Smooth muscle cell (in vitro differentiated cells): Measurements from ENCODE around the gene SETD3. TPM values are rescaled to one million over a fixed set of nuclear protein-coding genes. Genes with fewer than 3 reads are reported as not detected.

ENCODE experiments used
- DNase-seq: peaks from one replicate; lab custom pipeline; 2025; ENCODE audit not compliant: unreplicated experiment; lab: John Stamatoyannopoulos, UW
- H2AFZ ChIP-seq: fragments of 200-600 bp; sonication (generic); 2 replicates; pipeline ENCODE4 v1.6.0; 2016; ENCODE audit warnings: antibody characterized with exemption, low read depth, mild to moderate bottlenecking
- H3F3A ChIP-seq: fragments of 200-600 bp; sonication (generic); 2 replicates; pipeline ENCODE4 v1.6.0; 2017; ENCODE audit warnings: antibody characterized with exemption, low read depth
- H3K27ac ChIP-seq: fragments of 200-600 bp; sonication (generic); 2 replicates; pipeline ENCODE4 v1.5.1; 2016; ENCODE audit warnings: low read depth, mild to moderate bottlenecking
- H3K27me3 ChIP-seq: fragments of 200-600 bp; sonication (generic); 2 replicates; pipeline ENCODE4 v1.6.1; 2016; ENCODE audit warnings: low read depth, mild to moderate bottlenecking
- H3K36me3 ChIP-seq: fragments of 200-600 bp; sonication (generic); 2 replicates; pipeline ENCODE4 v1.5.1; 2016; ENCODE audit warnings: low read depth
- H3K4me1 ChIP-seq: fragments of 200-600 bp; sonication (generic); 2 replicates; pipeline ENCODE4 v1.5.1; 2016; ENCODE audit warnings: low read depth
- H3K4me2 ChIP-seq: fragments of 200-600 bp; sonication (generic); 2 replicates; pipeline ENCODE4 v1.6.0; 2016; ENCODE audit warnings: mild to moderate bottlenecking
- H3K4me3 ChIP-seq: fragments of 200-600 bp; sonication (generic); 2 replicates; pipeline ENCODE4 v1.5.1; 2016; ENCODE audit warnings: mild to moderate bottlenecking
- H3K79me2 ChIP-seq: fragments of 200-600 bp; sonication (generic); 2 replicates; pipeline ENCODE4 v1.6.0; 2016; ENCODE audit warnings: low read depth, mild to moderate bottlenecking
- H3K9ac ChIP-seq: fragments of 200-600 bp; sonication (generic); 2 replicates; pipeline ENCODE4 v1.6.0; 2016; ENCODE audit warnings: low read depth
- H3K9me3 ChIP-seq: fragments of 200-600 bp; sonication (generic); replicated peaks from 2 replicates; pipeline ENCODE4 v1.5.1; 2016; ENCODE audit warnings: low read depth
- H4K20me1 ChIP-seq: fragments of 200-600 bp; sonication (generic); 2 replicates; pipeline ENCODE4 v1.6.0; 2016; ENCODE audit warnings: low read depth
- CTCF ChIP-seq: fragments of 200-600 bp; sonication (generic); IDR thresholded peaks from 2 replicates; pipeline ENCODE4 v1.5.1; 2017; ENCODE audit warnings: borderline replicate concordance, mild to moderate bottlenecking, antibody characterized with exemption; ENCODE audit not compliant: insufficient read depth, poor library complexity, severe bottlenecking
- WGBS: methylation state at CpG from one replicate; pipeline ENCODE4 v1.1.7; 2016; ENCODE audit warnings: low lambda C conversion rate; 5-methylcytosine and 5-hydroxymethylcytosine counted together
- polyA plus RNA-seq: library from polyadenylated mRNA; unstranded; fragments of >200 nt; fragmentation: Nextera tagmentation; extraction: Ambion mirVana; gene quantifications from 2 replicates; pipeline ENCODE4 v1.2.1, GENCODE V29; 2016
- total RNA-seq: library from RNA; depleted of rRNA; stranded (reverse); fragments of >200 nt; gene quantifications from 2 replicates; pipeline ENCODE4 v1.2.3, GENCODE V29; 2014

Gene SETD3
- total and polyA plus RNA-seq, 2 experiments from 2014 or later, result 49.2 to 74.9 TPM

- WGBS, result 89% methylated on average over 16 of the region's 16 CpGs
- Histone ChIP-seq H3K27ac (no peak overlapping the region), H4K20me1 (no peaks in the 10 kb centered on the region), H3K4me3 (no peak overlapping the region), H3K9ac (no peak overlapping the region), H3K4me1 (no peaks in the 10 kb centered on the region), H3K36me3 (no peaks in the 10 kb centered on the region), H3K9me3 (no peaks in the 10 kb centered on the region), H2AFZ (no peak overlapping the region), H3F3A (no peaks in the 10 kb centered on the region), H3K4me2 (no peak overlapping the region), H3K27me3 (no peaks in the 10 kb centered on the region), H3K79me2 (no peaks in the 10 kb centered on the region)
- no peak for TF ChIP-seq CTCF
- DNase-seq, result no peak
Measured at GRCh38 chr14:99382071-99382470, 98.6 kb downstream of the SETD3 start.

GRCh38 chr14:99381688-99382060, 99.0 kb downstream of the SETD3 start:
- no peaks in the 10 kb centered on the region for H3K4me1 ChIP-seq
- H3K9ac ChIP-seq, result no peak overlapping the region
- no peaks in the 10 kb centered on the region for H4K20me1 ChIP-seq
- no peaks in the 10 kb centered on the region for H3K36me3 ChIP-seq
- no peak overlapping the region for H2AFZ ChIP-seq
- no peaks in the 10 kb centered on the region for H3K27me3 ChIP-seq
- H3F3A ChIP-seq, result no peaks in the 10 kb centered on the region
- WGBS, result 77% methylated on average over 8 of the region's 8 CpGs
- no peak overlapping the region for H3K27ac ChIP-seq
- H3K9me3 ChIP-seq, result no peaks in the 10 kb centered on the region
- DNase-seq, result no peak
- no peak overlapping the region for H3K4me2 ChIP-seq
- no peak overlapping the region for H3K4me3 ChIP-seq
- TF ChIP-seq CTCF, result no peak
- H3K79me2 ChIP-seq, result no peaks in the 10 kb centered on the region

GRCh38 chr14:99380991-99381687, 99.5 kb downstream of the SETD3 start:
- Histone ChIP-seq H3F3A (no peaks in the 10 kb centered on the region), H2AFZ (no peak overlapping the region), H3K4me1 (no peaks in the 10 kb centered on the region), H3K36me3 (no peaks in the 10 kb centered on the region), H4K20me1 (no peaks in the 10 kb centered on the region), H3K9ac (no peak overlapping the region), H3K27me3 (no peaks in the 10 kb centered on the region), H3K4me3 (no peak overlapping the region), H3K9me3 (no peaks in the 10 kb centered on the region), H3K4me2 (no peak overlapping the region), H3K27ac (no peak overlapping the region), H3K79me2 (no peaks in the 10 kb centered on the region)
- TF ChIP-seq CTCF, result no peak
- WGBS, result 95% methylated on average over 12 of the region's 18 CpGs
- DNase-seq, result no peak

- H3K27me3 ChIP-seq, result no peaks in the 10 kb centered on the region
- H3K4me1 ChIP-seq, result no peaks in the 10 kb centered on the region
- no peaks in the 10 kb centered on the region for H3F3A ChIP-seq
- H3K4me2 ChIP-seq, result no peak overlapping the region
- no peaks in the 10 kb centered on the region for H3K9me3 ChIP-seq
- H3K9ac ChIP-seq, result no peak overlapping the region
- H3K36me3 ChIP-seq, result no peaks in the 10 kb centered on the region
- TF ChIP-seq CTCF, result no peak
- H3K79me2 ChIP-seq, result no peaks in the 10 kb centered on the region
- no peak overlapping the region for H2AFZ ChIP-seq
- no peak overlapping the region for H3K27ac ChIP-seq
- DNase-seq, result no peak
- H4K20me1 ChIP-seq, result no peaks in the 10 kb centered on the region
- 72% methylated on average over 5 of the region's 5 CpGs for WGBS
- no peak overlapping the region for H3K4me3 ChIP-seq
Measured at GRCh38 chr14:99380402-99380801, 100.3 kb downstream of the SETD3 start.
